CD14-positive monocyte (primary cell): Measurements from ENCODE around the gene KNL1. TPM values are rescaled to one million over a fixed set of nuclear protein-coding genes. Genes with fewer than 3 reads are reported as not detected.
A peak's percentile ranks its signal among the peaks of the same experiment; 100 is the strongest.

Source experiments
- DNase-seq, 3 donors: peaks; one replicate each; pipeline ENCODE4 v3.0.0-alpha.2; 2011 to 2022
- H2AFZ ChIP-seq: 2 replicates; pipeline ENCODE4 v1.6.0; 2012; ENCODE audit warnings: mild to moderate bottlenecking, low read depth, low read length, inconsistent platforms; ENCODE audit not compliant: insufficient read depth, poor library complexity, severe bottlenecking
- H3K27ac ChIP-seq, 2 donors: 1 replicate in 1 of 2; 2 replicates in 1 of 2; pipeline ENCODE4 v1.5.1; 2012 to 2013; ENCODE audit warnings: low read length in 2 of 2, control low read depth in 1 of 2, inconsistent platforms in 1 of 2, low read depth in 1 of 2, mild to moderate bottlenecking in 1 of 2
- H3K27me3 ChIP-seq, 2 donors: one replicate each; pipeline versions ENCODE4 v1.6.0 to v1.6.1; 2011 to 2013; ENCODE audit warnings: low read length in 2 of 2; ENCODE audit not compliant: control insufficient read depth in 2 of 2, insufficient read depth in 2 of 2
- H3K36me3 ChIP-seq, 2 donors: replicated peaks in 1 of 2; 1 replicate in 1 of 2; 2 replicates in 1 of 2; pipeline versions ENCODE4 v1.5.1 to v1.6.1; 2012 to 2013; ENCODE audit warnings: low read length in 2 of 2, control low read depth in 1 of 2, inconsistent platforms in 1 of 2, mild to moderate bottlenecking in 1 of 2; ENCODE audit not compliant: insufficient read depth in 2 of 2, control insufficient read depth in 1 of 2
- H3K4me1 ChIP-seq, 2 donors: 1 replicate in 1 of 2; 2 replicates in 1 of 2; pipeline versions ENCODE4 v1.5.1 to v1.6.1; 2012 to 2013; ENCODE audit warnings: low read length in 2 of 2, control low read depth in 1 of 2, inconsistent platforms in 1 of 2, mild to moderate bottlenecking in 1 of 2, moderate library complexity in 1 of 2; ENCODE audit not compliant: insufficient read depth in 2 of 2, control insufficient read depth in 1 of 2
- H3K4me2 ChIP-seq: replicated peaks from 2 replicates; pipeline ENCODE3; 2012; ENCODE audit warnings: low read length, moderate library complexity, mild to moderate bottlenecking; ENCODE audit not compliant: poor library complexity, severe bottlenecking; ENCODE audit errors: extremely low read depth
- H3K4me3 ChIP-seq, 3 experiments: fragments of 200-600 bp in 1 of 3; sonication (generic) in 1 of 3; replicated peaks in 1 of 3; 1 replicate in 2 of 3; 2 replicates in 1 of 3; pipeline ENCODE4 v1.5.1; 2011 to 2013; ENCODE audit warnings: low read length in 3 of 3, mild to moderate bottlenecking in 3 of 3, control low read depth in 2 of 3, low read depth in 2 of 3, inconsistent platforms in 1 of 3, moderate library complexity in 1 of 3
- H3K79me2 ChIP-seq: 2 replicates; pipeline ENCODE4 v1.6.0; 2012; ENCODE audit warnings: mild to moderate bottlenecking, control low read depth, inconsistent platforms, low read length, moderate library complexity; ENCODE audit not compliant: insufficient read depth
- H3K9ac ChIP-seq: 2 replicates; pipeline ENCODE4 v1.6.0; 2017; ENCODE audit warnings: low read length, mild to moderate bottlenecking; ENCODE audit not compliant: insufficient read depth, poor library complexity, severe bottlenecking
- H3K9me3 ChIP-seq, 2 donors: replicated peaks in 1 of 2; 1 replicate in 1 of 2; 2 replicates in 1 of 2; pipeline versions ENCODE4 v1.5.1 to v1.6.1; 2012 to 2013; ENCODE audit warnings: low read length in 2 of 2, control low read depth in 1 of 2; ENCODE audit not compliant: control insufficient read depth in 1 of 2, insufficient read depth in 1 of 2
- H4K20me1 ChIP-seq: 2 replicates; pipeline ENCODE4 v1.6.0; 2012; ENCODE audit warnings: mild to moderate bottlenecking, low read length, control low read depth, moderate library complexity; ENCODE audit not compliant: insufficient read depth
- H3K27ac Mint-ChIP-seq, 7 donors: one replicate each; pipeline ENCODE4 v1.8.0; 2020; ENCODE audit warnings: mild to moderate bottlenecking in 7 of 7, mixed read lengths in 7 of 7, moderate library complexity in 6 of 7, inconsistent platforms in 2 of 7
- H3K27me3 Mint-ChIP-seq, 3 donors: one replicate each; pipeline ENCODE4 v1.8.0; 2021 to 2022; ENCODE audit warnings: low read depth in 3 of 3, mild to moderate bottlenecking in 3 of 3, mixed read lengths in 3 of 3, moderate library complexity in 3 of 3, inconsistent platforms in 1 of 3
- H3K36me3 Mint-ChIP-seq, 2 donors: one replicate each; pipeline ENCODE4 v1.8.0; 2020; ENCODE audit warnings: mixed read lengths in 2 of 2, inconsistent platforms in 1 of 2, mild to moderate bottlenecking in 1 of 2
- H3K4me1 Mint-ChIP-seq: one replicate; pipeline ENCODE4 v1.8.0; 2020; ENCODE audit warnings: mild to moderate bottlenecking, mixed read lengths
- H3K4me3 Mint-ChIP-seq, 2 donors: one replicate each; pipeline ENCODE4 v1.8.0; 2020; ENCODE audit warnings: mild to moderate bottlenecking in 2 of 2, mixed read lengths in 2 of 2, moderate library complexity in 1 of 2
- H3K9me3 Mint-ChIP-seq, 7 donors: one replicate each; pipeline ENCODE4 v1.8.0; 2020 to 2022; ENCODE audit warnings: mixed read lengths in 7 of 7, mild to moderate bottlenecking in 6 of 7, moderate library complexity in 6 of 7, inconsistent platforms in 2 of 7
- WGBS: methylation state at CpG from one replicate; pipeline ENCODE4 v1.1.5; 2013; ENCODE audit warnings: missing lambda C conversion rate; ENCODE audit not compliant: insufficient coverage; 5-methylcytosine and 5-hydroxymethylcytosine counted together
- intact Hi-C, 2 donors: fragments of 100-400 bp; cut with micrococcal nuclease; formaldehyde crosslinking; loops; one replicate each; pipeline versions ENCODE4 v1.15.0 to v1.15.1; 2023
- polyA plus RNA-seq, 3 donors: library from polyadenylated mRNA; depleted of rRNA in 1 of 3; unstranded in 2 of 3; stranded (reverse) in 1 of 3; fragments of 300-500 nt in 2 of 3; fragments of >200 nt in 1 of 3; fragmentation: Illumina TruSeq in 2 of 3; gene quantifications; 1 replicate in 2 of 3; 2 replicates in 1 of 3; pipeline ENCODE4 v1.2.3, GENCODE V29; 2012 to 2021
- TF ChIP-seq, protein P1 (sequence below): fragments of 200-600 bp; IDR thresholded peaks from one replicate; pipeline ENCODE4 v1.8.0; 2022; ENCODE audit warnings: antibody characterized with exemption, mild to moderate bottlenecking

The KNL1 gene
- polyA plus RNA-seq, 3 donors = 0.13 to 0.38 (median 0.16) TPM

DNA sequence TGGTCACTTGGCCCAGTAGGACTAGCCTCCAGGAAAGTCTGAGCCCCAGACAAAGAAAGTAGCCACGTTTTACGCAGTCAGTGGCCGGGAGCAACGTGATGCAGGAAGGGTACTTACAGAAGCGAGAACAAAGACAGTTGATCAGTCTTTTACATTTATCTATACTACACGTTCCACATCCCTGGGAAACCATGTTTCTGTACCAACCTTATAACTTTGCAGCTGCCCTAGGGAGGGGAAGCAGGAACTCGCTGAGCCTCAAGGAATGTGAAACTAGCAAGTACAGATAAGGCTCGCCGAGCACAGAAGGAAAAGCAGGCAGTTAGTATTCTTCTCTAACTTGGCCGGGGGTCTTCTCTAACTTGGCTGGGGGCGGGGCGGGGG is 3.4 kb upstream of the KNL1 start:
- H3K4me3 ChIP-seq = no peak overlapping the region

DNA sequence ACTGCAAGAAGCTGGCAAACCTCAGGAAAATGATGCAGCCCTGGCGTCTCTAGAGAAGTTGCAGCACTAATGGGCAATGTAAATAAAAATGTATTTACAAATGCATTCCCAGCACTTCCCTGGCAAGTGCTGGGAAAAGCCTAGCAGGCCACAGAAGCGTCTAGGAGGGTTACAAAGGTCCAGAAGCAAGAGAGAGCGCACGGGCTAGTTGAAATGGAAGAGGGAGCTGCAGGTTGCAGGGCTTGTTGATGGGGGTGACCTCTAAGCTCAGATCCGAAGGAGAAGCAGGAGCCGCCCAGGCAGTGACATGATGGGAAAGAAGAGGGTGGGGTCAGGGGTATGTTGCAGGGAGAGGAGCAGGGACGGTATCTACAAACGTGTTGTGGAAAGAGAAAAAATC is 2.7 kb upstream of the KNL1 start:
- no peaks in the 10 kb centered on the region for H4K20me1 ChIP-seq
- H3K27ac Mint-ChIP-seq = peak overlapping the region in 1 of 7 donors; percentile 32
- no peaks in the 10 kb centered on the region for H3K36me3 Mint-ChIP-seq

More for the DNA sequence above, 3.4 kb upstream of the KNL1 start:
- Histone ChIP-seq H3K79me2 (peaks cover 16% of the 10 kb centered on the region), H3K9me3 (no peaks in the 10 kb centered on the region), H2AFZ (peak overlapping the region; percentile 69), H3K4me1 (peaks cover 17 to 23% of the 10 kb centered on the region in 2 donors), H3K36me3 (no peaks in the 10 kb centered on the region), H3K27ac (no peak overlapping the region), H4K20me1 (no peaks in the 10 kb centered on the region), H3K4me2 (no peak overlapping the region), H3K27me3 (no peaks in the 10 kb centered on the region), H3K9ac (no peak overlapping the region)
- intact Hi-C loops = loop anchor here in 1 of 2 donors (10.0 kb wide), 1 partner anchor 104 kb away; the partner anchor contains the start of gene RAD51
- no peaks in the 10 kb centered on the region for H3K36me3 Mint-ChIP-seq
- DNase-seq = no peak
- H3K4me1 Mint-ChIP-seq = peaks cover 24% of the 10 kb centered on the region
- H3K27me3 Mint-ChIP-seq = peaks cover 0 to 7% (median 6%) of the 10 kb centered on the region in 3 donors
- peak overlapping the region in 1 of 2 donors; percentile 89 for H3K4me3 Mint-ChIP-seq
- WGBS = 84% methylated on average over 5 of the region's 12 CpGs
- H3K9me3 Mint-ChIP-seq = peaks cover 0 to 1% (median 0%) of the 10 kb centered on the region in 7 donors
- H3K27ac Mint-ChIP-seq = peak overlapping the region in 2 of 7 donors; percentile 45 to 53
- TF ChIP-seq, protein P1, sequence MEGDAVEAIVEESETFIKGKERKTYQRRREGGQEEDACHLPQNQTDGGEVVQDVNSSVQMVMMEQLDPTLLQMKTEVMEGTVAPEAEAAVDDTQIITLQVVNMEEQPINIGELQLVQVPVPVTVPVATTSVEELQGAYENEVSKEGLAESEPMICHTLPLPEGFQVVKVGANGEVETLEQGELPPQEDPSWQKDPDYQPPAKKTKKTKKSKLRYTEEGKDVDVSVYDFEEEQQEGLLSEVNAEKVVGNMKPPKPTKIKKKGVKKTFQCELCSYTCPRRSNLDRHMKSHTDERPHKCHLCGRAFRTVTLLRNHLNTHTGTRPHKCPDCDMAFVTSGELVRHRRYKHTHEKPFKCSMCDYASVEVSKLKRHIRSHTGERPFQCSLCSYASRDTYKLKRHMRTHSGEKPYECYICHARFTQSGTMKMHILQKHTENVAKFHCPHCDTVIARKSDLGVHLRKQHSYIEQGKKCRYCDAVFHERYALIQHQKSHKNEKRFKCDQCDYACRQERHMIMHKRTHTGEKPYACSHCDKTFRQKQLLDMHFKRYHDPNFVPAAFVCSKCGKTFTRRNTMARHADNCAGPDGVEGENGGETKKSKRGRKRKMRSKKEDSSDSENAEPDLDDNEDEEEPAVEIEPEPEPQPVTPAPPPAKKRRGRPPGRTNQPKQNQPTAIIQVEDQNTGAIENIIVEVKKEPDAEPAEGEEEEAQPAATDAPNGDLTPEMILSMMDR = no peak

More for the DNA sequence above, 2.7 kb upstream of the KNL1 start:
- H3K36me3 ChIP-seq = no peaks in the 10 kb centered on the region
- Mint-ChIP-seq H3K4me1 (peaks cover 26% of the 10 kb centered on the region), H3K4me3 (no peak overlapping the region), H3K9me3 (peaks cover 0 to 1% (median 0%) of the 10 kb centered on the region in 7 donors), H3K27me3 (peaks cover 0 to 7% (median 6%) of the 10 kb centered on the region in 3 donors)
- WGBS = 98% methylated on average over 6 of the region's 8 CpGs
- H3K27me3 ChIP-seq = no peaks in the 10 kb centered on the region
- H3K27ac ChIP-seq = no peak overlapping the region
- H3K4me2 ChIP-seq = no peak overlapping the region
- H3K9me3 ChIP-seq = no peaks in the 10 kb centered on the region
- peak overlapping the region; percentile 43 for H2AFZ ChIP-seq
- H3K4me3 ChIP-seq = no peak overlapping the region
- H3K79me2 ChIP-seq = peaks cover 23% of the 10 kb centered on the region
- no peak overlapping the region for H3K9ac ChIP-seq
- H3K4me1 ChIP-seq = peaks cover 17 to 23% of the 10 kb centered on the region in 2 donors
- DNase-seq = no peak
- TF ChIP-seq, protein P1 = no peak
- intact Hi-C loops = loop anchor here in 1 of 2 donors (10.0 kb wide), 1 partner anchor 103 kb away; the partner anchor contains the start of gene RAD51
